SKM-1 (cell line): ENCODE data around the gene PLD6.
"Not testable (repeated sequence)": the region's sequence is repeated elsewhere in the genome, so short reads cannot be mapped to it uniquely, and the experiment has no call there.

Experiments used
- DNase-seq: peaks from one replicate; lab custom pipeline; 2025; ENCODE audit not compliant: unreplicated experiment; lab: John Stamatoyannopoulos, UW

Gene PLD6

DNA sequence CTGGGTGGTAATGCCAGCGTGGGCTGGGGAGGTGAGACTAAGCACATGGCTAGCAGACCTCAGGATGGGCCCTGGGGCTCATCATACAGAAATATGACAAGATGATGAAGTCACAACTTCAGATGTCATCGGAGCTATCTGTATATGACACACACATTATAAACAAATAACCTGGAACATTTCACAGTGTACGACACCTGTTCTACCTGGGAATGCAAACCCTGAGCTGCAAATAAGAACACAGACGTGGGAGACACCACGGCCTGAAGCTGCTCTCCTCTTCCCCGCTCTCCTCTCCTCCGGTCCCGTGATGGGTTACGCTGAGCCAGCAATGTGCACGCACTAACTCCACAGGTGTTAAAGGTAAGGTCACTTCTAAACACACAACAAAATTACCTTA is 4.9 kb downstream of the PLD6 start:
- DNase-seq: no peak

DNA sequence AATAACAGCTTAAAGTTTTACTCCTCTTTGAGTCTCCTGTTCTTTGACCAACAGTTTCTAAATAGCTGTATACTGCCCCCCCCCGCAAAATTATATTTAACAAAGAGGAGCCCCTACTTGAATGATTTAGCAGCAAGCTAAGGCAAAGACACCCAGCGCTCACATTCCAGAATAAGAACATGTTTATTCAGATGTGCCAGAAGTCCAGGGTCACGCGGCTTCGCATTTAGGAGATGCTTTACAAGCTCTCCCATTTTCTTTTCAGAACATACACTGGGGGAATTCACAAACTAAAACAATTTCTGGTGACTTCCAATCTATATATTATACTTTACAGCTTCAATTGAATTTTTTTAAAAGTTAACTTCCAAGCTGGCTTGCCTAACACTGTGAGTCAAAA is 5.3 kb downstream of the PLD6 start:
- no peak for DNase-seq

DNA sequence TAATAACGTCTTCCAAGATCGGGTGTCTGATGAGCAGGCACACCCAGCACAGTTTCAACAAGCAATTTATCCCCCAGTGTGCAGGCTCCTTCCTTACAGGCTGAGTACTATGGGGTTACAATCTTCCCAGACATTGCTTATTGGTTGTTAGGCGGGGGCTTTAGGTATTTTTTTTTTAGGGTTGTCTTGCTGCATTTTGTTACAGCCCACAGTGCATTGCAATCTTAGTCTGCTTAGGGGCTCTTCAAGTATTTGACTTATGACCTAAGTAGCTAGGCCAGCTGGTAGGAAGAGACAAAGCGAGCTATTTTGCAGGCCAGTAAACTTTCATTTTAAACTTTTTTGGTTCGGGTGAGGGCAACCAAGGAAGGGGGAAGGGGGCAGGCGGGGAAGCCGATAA is 5.8 kb downstream of the PLD6 start:
- DNase-seq: no peak

DNA sequence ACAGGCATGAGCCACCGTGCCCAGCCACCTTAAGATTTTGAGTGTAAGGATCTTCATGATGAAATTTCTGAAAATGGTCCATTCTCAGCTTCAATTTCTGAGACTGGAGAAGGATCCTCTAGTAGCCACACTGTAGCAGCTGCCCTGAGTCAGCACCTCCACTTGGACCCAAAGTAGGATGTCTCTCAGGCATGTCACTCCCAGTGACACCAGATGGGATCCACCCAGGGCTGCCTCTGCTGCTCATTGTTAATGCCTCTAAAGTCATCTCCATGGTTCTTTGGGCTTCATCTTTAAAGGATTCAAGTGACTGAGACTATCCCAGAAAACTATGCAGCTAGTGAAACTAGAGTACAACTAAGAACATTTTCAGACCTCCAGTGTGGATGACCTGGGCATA is 7.9 kb downstream of the PLD6 start:
- DNase-seq: no peak

DNA sequence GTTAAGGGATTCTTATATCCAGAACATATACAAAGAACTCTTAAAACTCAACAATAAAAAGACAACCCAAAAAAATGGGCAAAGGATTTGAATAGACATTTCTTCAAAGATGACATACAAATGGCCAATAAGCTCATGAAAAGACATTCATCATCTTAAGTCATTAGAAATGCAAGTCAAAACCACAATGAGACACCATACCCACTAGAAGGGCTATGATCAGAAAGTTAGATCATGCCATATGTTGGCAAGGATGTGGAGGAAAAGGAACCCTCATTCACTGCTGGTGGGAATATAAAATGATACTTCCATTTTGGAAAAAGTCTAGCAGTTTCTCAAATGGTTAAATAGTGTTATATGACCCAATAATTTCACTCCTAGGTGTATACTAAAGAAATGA is 9.4 kb downstream of the PLD6 start:
- DNase-seq: no peak

DNA sequence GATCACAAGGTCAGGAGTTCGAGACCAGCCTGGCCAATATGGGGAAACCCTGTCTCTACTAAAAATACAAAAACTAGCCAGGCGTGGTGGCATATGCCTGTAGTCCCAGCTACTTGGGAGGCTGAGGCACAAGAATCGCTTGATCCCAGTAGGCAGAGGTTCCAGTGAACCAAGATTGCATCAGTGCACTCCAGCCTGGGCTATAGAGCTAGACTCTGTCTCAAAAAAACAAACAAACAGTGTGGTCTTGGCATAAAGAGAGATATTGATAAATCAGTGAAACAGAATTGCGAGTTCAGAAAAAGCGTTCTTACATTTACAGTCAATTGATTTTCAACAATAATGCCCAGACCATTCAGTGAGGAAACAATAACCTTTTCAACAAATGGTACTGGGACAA is 10.7 kb downstream of the PLD6 start:
- not testable (repeated sequence) for DNase-seq

DNA sequence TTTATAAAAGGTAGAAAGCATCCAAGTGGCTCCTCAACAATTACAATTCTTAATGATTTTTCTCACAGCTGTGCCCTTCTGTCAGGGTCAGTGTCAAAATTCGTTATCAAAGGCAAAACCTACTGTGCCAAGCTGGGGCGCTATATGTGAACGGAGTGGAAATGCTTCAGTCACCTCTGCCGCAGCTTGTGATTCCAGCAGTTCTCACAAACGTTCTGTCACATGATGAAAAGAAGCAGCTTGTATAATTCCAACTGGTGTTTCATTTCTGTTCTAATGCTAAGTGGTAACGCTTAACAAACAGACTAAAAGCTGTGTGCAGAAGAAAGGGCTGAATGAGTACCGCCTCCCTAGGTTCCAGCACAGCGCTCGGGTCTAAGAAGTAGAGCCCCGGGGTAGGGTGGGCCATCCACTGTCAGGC is 14.2 kb downstream of the PLD6 start:
- no peak for DNase-seq

DNA sequence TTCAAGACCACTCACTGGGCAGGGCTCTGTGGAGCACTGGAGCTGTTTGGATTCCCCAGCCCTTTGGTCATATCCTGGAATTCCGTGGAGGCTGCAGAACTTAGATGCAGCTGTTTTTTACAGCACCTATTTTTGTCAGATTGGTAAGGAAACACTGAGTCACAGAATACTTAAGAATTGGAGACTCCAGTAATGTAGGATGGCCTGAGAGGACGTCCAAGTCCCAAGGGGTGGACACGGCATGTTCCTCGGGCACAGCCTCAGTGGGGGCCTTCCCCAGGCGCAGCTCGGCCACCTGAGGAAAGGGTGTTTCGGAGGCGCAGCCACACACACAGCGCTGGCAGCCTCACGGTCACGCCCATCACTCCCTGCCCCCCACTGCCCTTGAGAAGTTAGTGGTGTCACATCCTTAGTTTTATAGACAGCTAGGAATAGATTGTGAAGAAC is 14.8 kb downstream of the PLD6 start:
- DNase-seq: no peak

DNA sequence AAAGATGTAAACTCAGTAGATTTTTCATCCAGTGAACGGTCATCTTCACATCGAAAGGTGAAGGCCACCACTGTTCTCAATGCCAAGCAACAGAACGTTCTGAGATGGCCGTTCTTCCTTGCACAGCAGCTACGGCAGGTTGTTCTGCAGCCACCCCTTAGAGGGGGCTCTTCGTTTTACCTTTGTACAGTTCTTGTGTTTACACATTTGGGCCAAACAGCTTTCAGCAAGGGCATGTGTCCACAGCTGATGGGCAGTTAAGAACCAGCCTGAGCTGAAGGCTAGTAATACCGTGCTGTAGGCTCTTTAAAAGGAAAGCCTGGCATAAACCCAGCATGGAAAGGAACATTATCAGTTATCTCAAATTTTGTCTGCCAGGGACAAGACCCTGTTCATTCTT is 15.9 kb downstream of the PLD6 start:
- no peak for DNase-seq

DNA sequence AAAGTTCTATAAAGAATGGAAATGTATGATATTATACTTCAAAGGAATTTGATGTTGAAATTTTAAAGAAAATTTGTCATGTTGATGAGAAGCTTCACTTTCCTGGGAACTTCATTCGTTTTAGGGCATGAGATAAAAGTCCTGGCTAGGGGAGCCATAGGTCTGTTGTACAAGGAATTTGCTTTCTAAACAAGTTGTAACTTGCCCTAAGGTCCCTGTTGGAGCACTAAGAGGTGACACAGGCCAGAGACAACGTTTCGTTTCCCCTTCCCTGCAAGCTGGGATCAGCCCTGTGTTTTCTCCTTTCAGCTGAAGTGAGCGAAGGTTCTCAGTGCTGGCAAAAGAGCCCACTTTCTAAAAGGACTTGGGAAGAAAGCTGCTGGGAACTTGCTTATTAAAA is 16.6 kb downstream of the PLD6 start:
- no peak for DNase-seq

DNA sequence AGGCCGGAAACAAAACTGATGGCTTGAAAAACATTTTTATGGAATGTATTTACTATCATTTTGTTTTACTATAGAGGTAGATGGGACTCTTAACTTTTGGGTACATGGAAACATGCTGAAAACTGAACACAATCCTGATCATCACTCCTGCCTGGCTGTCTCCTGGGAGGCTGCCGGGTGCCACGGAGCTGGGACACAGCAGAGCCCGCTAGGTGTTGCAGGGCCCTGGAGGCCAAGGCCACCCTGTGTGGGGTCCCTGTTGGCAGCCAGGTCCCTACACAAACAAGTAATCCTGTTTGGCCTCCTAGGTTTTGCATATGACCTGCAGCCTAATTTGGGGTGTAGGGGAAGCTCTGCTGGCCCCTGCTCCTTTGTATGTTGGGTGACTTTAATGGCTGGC is 17.5 kb downstream of the PLD6 start:
- DNase-seq: no peak

DNA sequence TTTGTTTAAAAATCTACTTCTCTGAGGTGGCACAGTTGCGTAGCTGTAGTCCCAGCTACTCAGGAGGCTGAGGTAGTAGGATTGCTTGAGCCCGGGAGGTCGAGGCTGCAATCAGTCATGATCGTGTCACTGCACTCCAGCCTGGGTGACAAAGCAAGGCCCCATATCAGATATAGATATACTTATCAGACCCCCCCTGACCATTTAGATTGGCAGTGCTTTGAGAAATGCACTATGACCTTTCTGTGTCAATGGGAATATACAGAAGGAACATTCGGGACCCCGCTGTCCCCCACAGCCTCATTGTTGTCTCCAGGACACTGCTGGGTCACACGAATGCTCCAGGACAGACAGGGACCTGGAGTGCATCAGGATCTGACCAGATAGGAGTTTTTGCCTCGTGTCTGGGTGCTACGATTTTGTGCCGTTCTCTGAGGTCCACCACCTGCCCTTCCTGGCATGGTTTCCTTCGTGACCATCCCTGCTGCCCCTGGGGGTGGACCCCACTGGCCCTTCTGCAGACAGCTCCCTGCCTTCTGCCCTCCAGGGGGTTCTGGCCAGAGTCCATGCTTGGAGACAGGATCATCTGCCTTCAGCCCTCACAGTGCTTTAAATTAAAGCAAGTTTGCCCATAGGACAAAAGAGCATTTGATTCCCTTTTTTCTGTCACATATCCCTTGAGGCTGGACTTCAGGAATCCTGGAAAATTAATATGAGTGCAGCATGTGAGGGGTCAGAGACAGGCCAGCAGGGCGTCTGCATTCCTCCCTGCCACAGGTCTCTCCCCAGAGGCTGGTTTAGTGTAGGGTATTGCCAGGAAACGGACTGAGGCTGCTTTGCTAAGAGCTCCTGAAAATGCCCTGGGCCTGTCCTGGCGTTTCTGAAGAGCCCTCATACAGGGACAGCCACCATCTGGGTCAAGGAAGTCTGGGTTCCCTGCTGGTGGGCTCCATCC is 19.3 kb downstream of the PLD6 start:
- DNase-seq: no peak

DNA sequence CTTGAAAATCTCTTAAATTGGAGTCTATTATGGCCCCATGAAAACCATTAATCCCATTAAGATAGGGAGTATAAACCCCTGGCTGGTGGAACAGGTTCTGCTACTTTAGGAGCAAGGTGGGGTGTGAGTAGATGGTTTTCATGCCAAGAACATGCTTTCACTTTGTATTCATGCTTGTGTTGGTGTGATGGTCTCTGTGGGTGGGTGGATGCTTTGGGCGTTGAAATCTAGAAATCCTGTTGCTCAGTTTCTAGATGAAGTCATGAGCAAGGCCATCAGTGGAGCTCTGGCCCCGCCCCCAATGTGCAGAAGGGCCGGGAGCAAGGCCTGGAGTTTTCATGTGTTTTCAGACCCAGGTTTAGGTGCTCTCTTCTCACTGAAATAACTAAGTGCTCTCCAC is 20.1 kb downstream of the PLD6 start:
- DNase-seq: no peak

DNA sequence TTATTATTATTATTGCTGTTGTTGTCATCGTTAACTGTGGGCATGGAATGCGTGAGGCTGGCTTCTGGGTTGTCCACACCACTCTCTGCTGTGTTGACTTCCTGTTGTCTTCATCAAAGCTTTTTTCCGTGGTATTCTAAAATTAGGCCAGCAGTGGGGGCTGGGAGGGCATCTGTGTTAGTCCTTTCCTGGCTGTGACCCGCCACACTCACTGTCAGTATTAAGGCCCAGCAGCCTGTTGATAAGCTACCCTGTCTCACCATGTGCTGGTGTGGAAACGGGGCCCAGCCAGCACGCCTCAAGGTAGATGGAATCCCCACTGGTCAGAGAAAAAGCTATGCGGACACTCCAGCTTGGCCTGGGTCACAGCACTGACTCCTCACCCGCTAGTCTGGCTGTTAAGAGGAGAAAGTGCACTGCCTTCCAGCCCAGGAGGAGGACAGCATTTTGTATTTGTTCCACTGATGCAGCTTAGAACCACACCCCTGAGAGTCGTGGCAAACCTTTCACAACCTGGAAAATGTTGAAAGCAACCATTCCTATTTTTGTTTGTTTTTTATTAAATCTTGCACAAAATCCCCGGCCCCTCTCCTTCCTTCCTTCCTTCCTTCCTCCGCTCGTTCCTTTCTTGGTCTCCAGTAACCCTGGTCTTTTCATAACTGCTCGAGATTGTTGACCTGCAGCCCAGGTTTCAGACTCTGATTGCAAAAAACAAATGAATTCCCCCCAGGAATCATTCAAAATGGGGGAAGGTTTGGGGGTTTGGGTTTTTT is 21.0 kb downstream of the PLD6 start:
- DNase-seq: not testable (repeated sequence)

DNA sequence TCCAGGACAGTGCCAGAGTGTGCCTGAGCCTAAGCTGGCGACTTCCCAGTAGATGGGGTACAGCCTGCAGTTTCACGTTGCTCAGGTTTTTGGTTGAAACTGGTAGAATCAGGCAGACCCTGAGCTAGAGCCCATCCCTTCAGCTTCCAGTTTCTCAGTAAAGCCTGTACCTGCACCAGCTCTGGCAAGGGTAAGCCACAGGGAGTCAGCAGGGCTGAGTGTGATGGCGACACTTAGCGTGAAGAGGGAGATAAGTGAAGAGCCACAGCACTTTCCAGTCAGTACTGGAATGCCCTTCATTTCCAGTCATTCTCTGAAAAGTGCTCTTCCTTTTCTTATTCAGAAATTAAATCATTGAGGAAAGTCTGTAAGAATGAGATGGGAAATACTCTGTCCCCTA is 22.4 kb downstream of the PLD6 start:
- DNase-seq: no peak

DNA sequence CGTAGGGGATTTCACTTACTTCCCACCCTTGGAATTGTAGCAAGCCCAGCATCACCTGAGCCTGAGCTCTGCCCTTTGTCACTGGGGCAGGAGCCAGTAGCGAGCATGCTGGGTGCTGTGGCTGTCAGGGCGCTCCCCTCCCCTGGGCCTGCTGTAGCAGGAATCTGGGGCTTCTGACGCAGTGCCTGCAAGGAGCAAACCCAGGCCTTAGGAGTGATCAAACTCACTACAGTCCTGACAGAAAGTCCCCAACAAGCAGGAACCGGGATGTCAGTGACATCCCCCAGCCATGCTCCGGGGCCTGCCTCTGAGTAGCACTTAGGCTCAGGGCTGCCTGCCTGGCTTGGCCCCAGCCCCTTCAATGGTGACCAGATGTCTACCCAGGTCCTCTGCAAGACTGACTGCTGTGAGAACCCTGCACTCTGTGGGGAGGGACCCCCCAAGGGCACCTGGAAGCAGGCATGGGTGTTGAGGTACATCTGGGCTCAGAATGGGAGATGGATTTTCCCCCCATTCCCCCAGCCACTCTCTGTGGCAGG is 23.5 kb downstream of the PLD6 start:
- no peak for DNase-seq

DNA sequence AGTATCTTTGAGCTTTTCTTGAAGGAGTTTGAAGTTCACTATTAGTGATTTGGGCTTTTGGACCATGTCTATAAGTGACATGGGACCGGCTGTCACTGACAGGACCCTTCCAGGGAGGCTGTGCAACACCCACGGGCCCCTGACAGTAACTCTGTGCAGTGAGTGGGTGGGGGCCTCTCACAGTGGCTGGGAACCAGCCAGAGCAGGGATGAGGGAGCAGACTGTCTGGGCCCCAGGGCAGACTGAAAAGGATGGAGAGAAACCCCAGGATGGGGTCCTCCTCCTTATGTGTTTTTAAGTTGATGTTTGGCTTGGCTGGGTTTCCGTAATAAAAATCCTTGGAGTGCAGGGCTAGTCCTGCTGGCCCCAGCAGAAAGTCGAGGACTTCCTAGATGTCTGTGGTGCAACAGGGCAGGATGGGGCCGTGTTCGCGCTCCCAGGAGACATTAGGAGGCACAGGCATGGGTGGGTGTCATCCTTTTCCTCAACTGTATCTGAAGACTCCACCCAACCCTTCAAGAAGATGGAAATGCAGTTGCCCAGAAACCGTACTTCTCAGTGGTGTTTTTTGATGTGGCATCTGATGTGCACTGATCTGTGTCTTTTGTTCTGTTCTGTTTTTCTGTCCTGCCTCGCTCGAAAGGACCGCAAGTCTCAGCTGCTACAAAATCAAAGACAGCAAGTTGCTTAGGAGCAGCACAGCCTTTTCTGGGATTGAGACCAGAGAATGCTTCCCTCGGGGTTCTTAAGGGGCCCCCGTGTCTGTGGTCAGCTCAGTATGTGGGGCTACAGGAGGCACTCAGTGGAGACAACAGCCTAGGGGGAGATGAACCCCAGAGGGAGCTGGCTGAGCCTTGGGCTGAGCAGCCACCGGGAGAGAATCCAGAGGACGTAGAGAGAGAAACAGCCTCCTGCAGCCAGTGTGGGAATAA is 24.2 kb downstream of the PLD6 start:
- no peak for DNase-seq

DNA sequence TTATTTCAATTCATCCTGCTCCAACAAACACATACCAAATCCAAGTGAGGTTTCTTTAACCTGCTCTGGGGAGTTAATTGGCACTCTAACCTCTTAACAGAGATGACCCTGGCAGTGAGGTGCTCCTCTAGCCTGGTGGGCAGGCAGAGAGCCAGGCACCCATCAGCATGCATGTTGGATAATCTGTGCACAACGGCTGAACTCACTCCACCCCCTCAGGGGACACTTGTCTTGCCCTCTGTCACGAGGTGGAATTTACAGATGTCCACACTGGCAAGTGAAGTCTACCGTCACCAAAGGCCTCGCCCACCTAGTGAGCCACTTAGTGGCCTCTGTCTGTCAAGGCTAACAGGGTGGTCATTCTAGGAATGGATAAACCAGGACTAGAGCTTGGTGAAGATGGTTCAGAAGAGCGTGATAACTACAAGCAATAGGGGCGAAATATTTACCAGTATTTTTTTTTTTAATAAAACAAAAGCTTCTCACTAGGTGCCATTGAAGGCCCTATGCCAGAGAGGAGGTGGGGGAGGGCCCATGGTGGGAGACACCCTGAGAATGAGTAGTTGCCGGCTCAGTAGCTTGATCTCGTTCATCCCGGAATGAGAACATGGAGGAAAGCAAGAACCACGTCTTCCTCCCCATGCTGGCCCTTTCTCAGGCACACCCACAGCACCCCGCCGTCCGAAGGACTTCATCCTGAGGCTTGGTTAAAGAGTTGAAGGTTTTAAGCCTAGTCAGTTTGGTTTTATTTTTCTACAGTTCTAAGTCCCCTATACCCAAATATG is 25.2 kb downstream of the PLD6 start:
- DNase-seq: no peak

DNA sequence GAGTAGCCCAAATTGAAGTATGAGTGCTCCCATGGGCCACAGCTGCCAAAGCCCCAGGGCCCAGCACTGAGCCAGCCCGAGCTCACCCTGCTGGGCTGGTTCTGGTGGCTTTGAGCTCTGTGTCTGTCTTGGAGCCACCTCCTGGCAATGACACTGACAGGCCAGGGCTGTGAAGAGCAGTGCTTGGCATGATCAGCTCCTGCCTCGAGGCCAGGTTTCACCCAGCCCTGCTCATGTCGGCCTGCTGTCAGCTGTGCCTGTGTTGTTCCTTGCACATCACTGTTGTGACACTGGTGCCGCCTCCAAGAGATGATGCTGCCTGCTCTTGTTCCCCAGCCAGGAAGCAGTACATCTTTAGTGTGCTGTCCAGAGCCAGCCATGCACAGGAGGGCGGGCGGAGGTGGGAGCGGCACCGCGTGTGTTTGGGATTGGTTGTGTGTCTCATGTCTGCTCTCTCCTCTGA is 26.0 kb downstream of the PLD6 start:
- no peak for DNase-seq

DNA sequence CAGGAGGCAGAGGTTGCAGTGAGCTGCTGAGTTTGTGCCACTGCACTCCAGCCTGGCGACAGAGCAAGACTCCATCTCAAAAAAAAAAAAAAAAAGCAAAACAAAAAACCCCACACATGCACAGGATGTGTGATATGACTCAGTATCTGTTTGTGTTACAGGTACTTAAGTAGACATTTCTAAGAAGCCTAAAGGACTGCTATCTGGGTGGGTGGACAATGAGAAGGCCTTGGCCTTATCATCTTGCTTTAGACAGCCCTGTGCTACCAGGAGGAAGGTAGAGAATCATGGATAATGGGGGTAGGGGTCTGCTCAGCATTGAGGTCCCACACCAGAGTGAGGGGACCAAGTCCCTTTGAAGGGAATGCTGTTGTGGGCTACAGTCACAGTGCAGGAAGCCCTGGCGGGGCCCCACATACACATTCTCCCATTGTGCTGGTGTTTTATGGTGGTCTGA is 26.7 kb downstream of the PLD6 start:
- no peak for DNase-seq
